ENCODE measurements around the gene NR2F1-AS1.
A peak's percentile ranks its signal among the peaks of the same experiment; 100 is the strongest.

DNA sequence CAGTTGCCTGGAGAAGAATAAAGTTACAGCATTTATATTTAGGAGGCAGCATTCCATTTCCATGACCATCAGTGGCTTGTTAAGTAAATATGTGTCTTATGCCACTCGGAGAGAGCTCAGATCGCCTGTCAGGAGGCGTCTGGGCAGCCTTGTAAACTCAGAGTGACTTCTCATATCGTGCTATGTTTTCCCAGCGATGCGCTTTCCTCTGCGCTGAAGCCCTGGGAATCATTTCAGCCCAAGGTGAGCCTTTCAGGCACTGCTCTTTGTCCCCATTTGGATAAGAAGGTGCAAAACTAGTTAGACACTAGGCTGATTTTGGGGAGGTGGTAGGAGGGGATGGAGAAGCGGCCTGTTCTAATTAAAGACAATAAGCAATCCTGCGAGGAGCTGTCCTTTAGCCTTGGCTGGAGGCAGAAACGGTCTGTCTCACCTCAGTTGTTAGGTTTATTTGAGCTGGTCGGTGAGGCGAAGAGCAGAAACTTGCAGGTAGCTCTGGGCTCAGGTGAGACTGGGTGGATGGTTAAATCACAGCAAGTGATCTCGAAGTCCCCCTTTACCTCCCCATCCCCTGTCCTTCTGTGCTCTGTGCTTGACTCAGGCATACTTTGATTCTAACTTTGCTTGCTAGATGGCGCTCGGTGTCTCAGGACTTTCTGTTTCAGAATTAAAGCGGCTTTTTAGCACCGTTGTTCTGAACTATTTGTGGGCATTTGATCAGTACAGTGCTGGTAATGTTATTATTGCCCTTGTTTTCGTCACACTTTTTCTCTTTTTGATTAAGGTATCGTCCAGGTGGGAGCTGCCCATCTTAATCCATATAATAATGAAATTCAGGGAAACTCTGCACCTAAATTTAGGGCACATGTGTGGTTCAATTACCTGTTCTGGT lies 26.6 kb upstream of the NR2F1-AS1 start:
- TF ChIP-seq, protein P1, sequence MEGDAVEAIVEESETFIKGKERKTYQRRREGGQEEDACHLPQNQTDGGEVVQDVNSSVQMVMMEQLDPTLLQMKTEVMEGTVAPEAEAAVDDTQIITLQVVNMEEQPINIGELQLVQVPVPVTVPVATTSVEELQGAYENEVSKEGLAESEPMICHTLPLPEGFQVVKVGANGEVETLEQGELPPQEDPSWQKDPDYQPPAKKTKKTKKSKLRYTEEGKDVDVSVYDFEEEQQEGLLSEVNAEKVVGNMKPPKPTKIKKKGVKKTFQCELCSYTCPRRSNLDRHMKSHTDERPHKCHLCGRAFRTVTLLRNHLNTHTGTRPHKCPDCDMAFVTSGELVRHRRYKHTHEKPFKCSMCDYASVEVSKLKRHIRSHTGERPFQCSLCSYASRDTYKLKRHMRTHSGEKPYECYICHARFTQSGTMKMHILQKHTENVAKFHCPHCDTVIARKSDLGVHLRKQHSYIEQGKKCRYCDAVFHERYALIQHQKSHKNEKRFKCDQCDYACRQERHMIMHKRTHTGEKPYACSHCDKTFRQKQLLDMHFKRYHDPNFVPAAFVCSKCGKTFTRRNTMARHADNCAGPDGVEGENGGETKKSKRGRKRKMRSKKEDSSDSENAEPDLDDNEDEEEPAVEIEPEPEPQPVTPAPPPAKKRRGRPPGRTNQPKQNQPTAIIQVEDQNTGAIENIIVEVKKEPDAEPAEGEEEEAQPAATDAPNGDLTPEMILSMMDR (conservative IDR thresholded peaks at IDR 0.05; ENCODE audit: low read depth, low read length), result peak; percentile 90
- no peak for TF ChIP-seq EZH2 (IDR thresholded peaks at IDR 0.05; ENCODE audit: low read length, unreplicated experiment)

Measured in PC-3 (cell line).